K562 (cell line): ENCODE data around the gene PIGC. TPM values are rescaled to one million over a fixed set of nuclear protein-coding genes. Genes with fewer than 3 reads are reported as not detected.

Experiments used
- CEBPG ChIP-seq, 3 experiments: fragments of 200-800 bp in 1 of 3; sonication (Bioruptor generic) in 1 of 3; sonication (generic) in 1 of 3; formaldehyde crosslinking in 1 of 3; IDR thresholded peaks in 2 of 3; conservative IDR thresholded peaks in 1 of 3; 2 replicates each; pipeline versions ENCODE4 v1.6.1 to v1.8.0; 2016 to 2022; ENCODE audit warnings: missing compliant biosample characterization in 2 of 3, missing genetic modification characterization in 2 of 3, mild to moderate bottlenecking in 1 of 3, missing genetic modification reagents in 1 of 3
- CREBBP ChIP-seq: IDR thresholded peaks from one replicate; pipeline ENCODE4 v1.6.1; 2012; ENCODE audit warnings: low read depth, mild to moderate bottlenecking, control low read depth, inconsistent platforms, low read length
- CXXC5 ChIP-seq: fragments of 250-450 bp; sonication (Bioruptor Pico); IDR thresholded peaks from 2 replicates; pipeline ENCODE4 v1.8.0; 2022; ENCODE audit warnings: inconsistent platforms, mild to moderate bottlenecking, moderate library complexity
- DDX20 ChIP-seq: fragments of 450-650 bp; IDR thresholded peaks from 2 replicates; pipeline ENCODE4 v1.6.1; 2016; ENCODE audit warnings: missing genetic modification characterization, low read depth, mild to moderate bottlenecking, missing compliant biosample characterization, moderate library complexity
- DPF2 ChIP-seq: fragments of 450-650 bp; IDR thresholded peaks from 2 replicates; pipeline ENCODE4 v1.6.1; 2016
- EGR1 ChIP-seq: fragments of 450-650 bp; conservative IDR thresholded peaks from 2 replicates; pipeline ENCODE4 v1.6.1; 2017; ENCODE audit warnings: mild to moderate bottlenecking
- EP300 ChIP-seq: IDR thresholded peaks from 2 replicates; pipeline ENCODE4 v1.6.1; 2012; ENCODE audit warnings: low read length, improper control_type of control experiment
- FOXJ2 ChIP-seq: fragments of 200-800 bp; sonication (Bioruptor generic); IDR thresholded peaks from 2 replicates; pipeline ENCODE4 v1.6.1; 2016; ENCODE audit warnings: missing genetic modification characterization, missing compliant biosample characterization
- GMEB1 ChIP-seq: fragments of 250-450 bp; sonication (Bioruptor Pico); IDR thresholded peaks from 2 replicates; pipeline ENCODE4 v1.4.0; 2020; ENCODE audit warnings: mild to moderate bottlenecking
- HMGN3 ChIP-seq: IDR thresholded peaks from 2 replicates; pipeline ENCODE4 v1.6.1; 2011; ENCODE audit warnings: borderline replicate concordance, low read depth, mild to moderate bottlenecking, mixed read lengths, low read length; ENCODE audit not compliant: insufficient read length; ENCODE audit errors: extremely low read depth
- ILF3 ChIP-seq: fragments of 450-650 bp; IDR thresholded peaks from 2 replicates; pipeline ENCODE4 v1.6.1; 2018; ENCODE audit warnings: antibody characterized with exemption, mild to moderate bottlenecking, moderate library complexity, borderline replicate concordance
- JUNB ChIP-seq: fragments of 450-650 bp; formaldehyde crosslinking; conservative IDR thresholded peaks from 2 replicates; pipeline ENCODE4 v1.4.0; 2020; ENCODE audit warnings: mild to moderate bottlenecking
- MYC ChIP-seq, 2 experiments: fragments of 250-450 bp in 1 of 2; sonication (Bioruptor Pico) in 1 of 2; IDR thresholded peaks; 2 replicates each; pipeline versions ENCODE4 v1.5.1 to v1.6.1; 2012 to 2021; ENCODE audit warnings: low read depth in 2 of 2, borderline replicate concordance in 1 of 2, improper control_type of control experiment in 1 of 2, low read length in 1 of 2, mild to moderate bottlenecking in 1 of 2, moderate library complexity in 1 of 2
- NCOR1 ChIP-seq: fragments of 450-650 bp; IDR thresholded peaks from 2 replicates; pipeline ENCODE4 v1.6.1; 2016; ENCODE audit warnings: mild to moderate bottlenecking, moderate library complexity
- PHF8 ChIP-seq: fragments of 200-600 bp; sonication (generic); IDR thresholded peaks from 2 replicates; pipeline ENCODE4 v1.6.1; 2012; ENCODE audit warnings: mixed run types, mild to moderate bottlenecking, inconsistent platforms, low read length, moderate library complexity, borderline replicate concordance
- PML ChIP-seq: IDR thresholded peaks from 2 replicates; pipeline ENCODE4 v1.6.1; 2012; ENCODE audit warnings: low read length, inconsistent platforms
- RCOR1 ChIP-seq, 2 experiments: IDR thresholded peaks; 2 replicates each; pipeline ENCODE4 v1.6.1; 2012; ENCODE audit warnings: low read depth in 2 of 2, low read length in 2 of 2, borderline replicate concordance in 1 of 2, improper control_type of control experiment in 1 of 2
- SIX5 ChIP-seq, 2 experiments: IDR thresholded peaks; 2 replicates each; pipeline ENCODE4 v1.6.1; 2011; ENCODE audit warnings: low read length in 2 of 2, borderline replicate concordance in 1 of 2, low read depth in 1 of 2, mild to moderate bottlenecking in 1 of 2, moderate library complexity in 1 of 2; ENCODE audit not compliant: insufficient read depth in 1 of 2
- SMARCA4 ChIP-seq: fragments of 450-650 bp; IDR thresholded peaks from 2 replicates; pipeline ENCODE4 v1.6.1; 2016
- SMARCE1 ChIP-seq: fragments of 450-650 bp; IDR thresholded peaks from 2 replicates; pipeline ENCODE4 v1.7.1; 2016; ENCODE audit warnings: mild to moderate bottlenecking
- STAT5A ChIP-seq: IDR thresholded peaks from 2 replicates; pipeline ENCODE4 v1.6.1; 2012; ENCODE audit warnings: low read length, inconsistent platforms, borderline replicate concordance
- TAL1 ChIP-seq: fragments of 450-650 bp; IDR thresholded peaks from 2 replicates; pipeline ENCODE4 v1.6.1; 2016; ENCODE audit warnings: mild to moderate bottlenecking
- TCF3 ChIP-seq: sonication (generic); formaldehyde crosslinking; IDR thresholded peaks from 2 replicates; pipeline ENCODE4 v1.4.0; 2020; ENCODE audit warnings: mild to moderate bottlenecking, missing genetic modification reagents
- TCF7 ChIP-seq: sonication (generic); IDR thresholded peaks from 2 replicates; pipeline ENCODE4 v1.6.1; 2016; ENCODE audit warnings: antibody characterized with exemption, borderline replicate concordance
- TGIF2 ChIP-seq: sonication (generic); formaldehyde crosslinking; IDR thresholded peaks from 2 replicates; pipeline ENCODE4 v1.8.1; 2022; ENCODE audit warnings: mild to moderate bottlenecking, missing genetic modification reagents, moderate library complexity
- VEZF1 ChIP-seq: fragments of 200-800 bp; sonication (Bioruptor generic); IDR thresholded peaks from 2 replicates; pipeline ENCODE4 v1.6.1; 2017; ENCODE audit warnings: missing genetic modification characterization, missing compliant biosample characterization
- polyA plus RNA-seq, 8 experiments: library from polyadenylated mRNA; depleted of rRNA in 4 of 8; stranded (reverse) in 5 of 8; unstranded in 3 of 8; fragments of >200 nt; fragmentation: Nextera tagmentation in 2 of 8; fragmentation: Illumina TruSeq in 1 of 8; extraction: Ambion mirVana in 2 of 8; extraction: Trizol in 1 of 8; gene quantifications; 2 replicates each; pipeline versions ENCODE4 v1.2.1 to v1.2.3, GENCODE V29; 2011 to 2014; ENCODE audit warnings: inconsistent platforms in 1 of 8, missing spikeins in 1 of 8
- total RNA-seq, 7 experiments: library from RNA; depleted of rRNA in 6 of 7; stranded (reverse); fragments of >200 nt in 6 of 7; fragmentation: Illumina TruSeq in 2 of 7; extraction: Trizol in 2 of 7; gene quantifications; 2 replicates each; pipeline versions ENCODE4 v1.2.1 to v1.2.3, GENCODE V29; 2011 to 2021; ENCODE audit warnings: low replicate concordance in 1 of 7

PIGC gene
- total and polyA plus RNA-seq, 9 of the 15 experiments (the other 6 are each of a cell fraction or from before 2014, with no cell fraction given) = 30.5 to 97.9 (median 54.7) TPM

GRCh38 chr1:172401892-172402291, 42.0 kb downstream of the PIGC start (continued):
- peak; percentile 18; the same call in 1 of the 2 replicates for TF ChIP-seq CXXC5 (CRISPR knock-in tag)
- no peak for TF ChIP-seq HMGN3
- TF ChIP-seq TCF7 = 0 out of 2 replicates have a peak, but pooled peaks have one; percentile 60
- peak; percentile 31; the same call in 1 of the 2 replicates for TF ChIP-seq CEBPG (CRISPR knock-in tag; IDR thresholded peaks at IDR 0.05)
- TF ChIP-seq CEBPG (tag; conservative IDR thresholded peaks at IDR 0.05 in 1 of 2, IDR thresholded peaks at IDR 0.05 in 1 of 2) = peak; percentile 61 to 85; a peak in 3 of 4 replicates
- TF ChIP-seq STAT5A = peak; percentile 41; the same call in 1 of the 2 replicates
- TF ChIP-seq EGR1 = 0 out of 2 replicates have a peak, but pooled peaks have one; percentile 31
- TF ChIP-seq CREBBP = no peak
- TF ChIP-seq TAL1 = peak; percentile 45; the same call in 1 of the 2 replicates
- TF ChIP-seq NCOR1 = peak; percentile 25; the same call in 1 of the 2 replicates
- no peak for TF ChIP-seq SMARCE1
- TF ChIP-seq GMEB1 (CRISPR knock-in tag) = no peak
- peak; percentile 45; the same call in 1 of the 2 replicates for TF ChIP-seq SMARCA4
- peak; percentile 34; the same call in 1 of the 2 replicates for TF ChIP-seq EP300
- no peak for TF ChIP-seq PHF8
- TF ChIP-seq TCF3 (CRISPR knock-in tag) = peak; percentile 71
- TF ChIP-seq VEZF1 (CRISPR knock-in tag) = peak; percentile 15; the same call in 1 of the 2 replicates
- TF ChIP-seq DDX20 (tag) = no peak
- no peak for TF ChIP-seq JUNB (CRISPR knock-in tag)
- 0 out of 2 replicates have a peak, but pooled peaks have one; percentile 20 for TF ChIP-seq PML
- no peak for TF ChIP-seq SIX5 (IDR thresholded peaks at IDR 0.05; ENCODE audit: borderline replicate concordance in 1 of 2, insufficient read depth in 1 of 2, low read depth in 1 of 2, low read length in 2 of 2)
- TF ChIP-seq RCOR1 (IDR thresholded peaks at IDR 0.05; ENCODE audit: borderline replicate concordance in 1 of 2, low read depth in 2 of 2, low read length in 2 of 2) = peak in 1 of 2 experiments; percentile 75; a peak in 2 of 4 replicates
- TF ChIP-seq ILF3 = no peak
- TF ChIP-seq MYC (IDR thresholded peaks at IDR 0.05; ENCODE audit: low read depth, low read length) = peak; percentile 28; the same call in 1 of the 2 replicates
- TF ChIP-seq MYC (CRISPR knock-in tag; IDR thresholded peaks at IDR 0.05; ENCODE audit: borderline replicate concordance, low read depth) = no peak
- TF ChIP-seq DPF2 = peak; percentile 47; the same call in 1 of the 2 replicates
- TF ChIP-seq TGIF2 (CRISPR knock-in tag) = no peak
- 0 out of 2 replicates have a peak, but pooled peaks have one; percentile 18 for TF ChIP-seq FOXJ2
- TF ChIP-seq, all 486 proteins: peak for 36
